ENCODE results near the gene MCFD2.

MCFD2 gene

GRCh38 chr2:46909150-46909549, 6.5 kb downstream of the MCFD2 start:
- TF ChIP-seq CREB1 (IDR thresholded peaks at IDR 0.05; ENCODE audit: low read depth), result no peak
- TF ChIP-seq EGR1 (IDR thresholded peaks at IDR 0.05), result no peak
- no peak for TF ChIP-seq TEAD4 (IDR thresholded peaks at IDR 0.05)
- TF ChIP-seq FOXM1 (IDR thresholded peaks at IDR 0.05; ENCODE audit: borderline replicate concordance, low read depth), result no peak
- TF ChIP-seq NFIC (IDR thresholded peaks at IDR 0.05), result no peak
- TF ChIP-seq RAD21 (IDR thresholded peaks at IDR 0.05; ENCODE audit: low read depth), result no peak
- TF ChIP-seq TCF12 (IDR thresholded peaks at IDR 0.05; ENCODE audit: low read depth), result no peak
- TF ChIP-seq ZBTB7A (IDR thresholded peaks at IDR 0.05; ENCODE audit: low read depth), result no peak
- no peak for TF ChIP-seq YY1 (IDR thresholded peaks at IDR 0.05; ENCODE audit: low read depth)
- TF ChIP-seq, protein P1, sequence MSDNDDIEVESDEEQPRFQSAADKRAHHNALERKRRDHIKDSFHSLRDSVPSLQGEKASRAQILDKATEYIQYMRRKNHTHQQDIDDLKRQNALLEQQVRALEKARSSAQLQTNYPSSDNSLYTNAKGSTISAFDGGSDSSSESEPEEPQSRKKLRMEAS (IDR thresholded peaks at IDR 0.05), result no peak
- no peak for TF ChIP-seq CEBPB (IDR thresholded peaks at IDR 0.05)
- TF ChIP-seq USF1 (IDR thresholded peaks at IDR 0.05), result no peak
- no peak for TF ChIP-seq EP300 (IDR thresholded peaks at IDR 0.05; ENCODE audit: borderline replicate concordance)
- TF ChIP-seq REST (IDR thresholded peaks at IDR 0.05; ENCODE audit: low read depth), result no peak
- TF ChIP-seq TAF1 (IDR thresholded peaks at IDR 0.05; ENCODE audit: low read depth), result no peak

GRCh38 chr2:46902465-46902864, 13.1 kb downstream of the MCFD2 start:
- TF ChIP-seq, protein P1 (IDR thresholded peaks at IDR 0.05), result no peak
- no peak for TF ChIP-seq TCF12 (IDR thresholded peaks at IDR 0.05; ENCODE audit: low read depth)
- TF ChIP-seq FOXM1 (IDR thresholded peaks at IDR 0.05; ENCODE audit: borderline replicate concordance, low read depth), result no peak
- no peak for TF ChIP-seq YY1 (IDR thresholded peaks at IDR 0.05; ENCODE audit: low read depth)
- no peak for TF ChIP-seq TEAD4 (IDR thresholded peaks at IDR 0.05)
- TF ChIP-seq EP300 (IDR thresholded peaks at IDR 0.05; ENCODE audit: borderline replicate concordance), result no peak
- no peak for TF ChIP-seq USF1 (IDR thresholded peaks at IDR 0.05)
- TF ChIP-seq CREB1 (IDR thresholded peaks at IDR 0.05; ENCODE audit: low read depth), result no peak
- TF ChIP-seq ZBTB7A (IDR thresholded peaks at IDR 0.05; ENCODE audit: low read depth), result no peak
- TF ChIP-seq EGR1 (IDR thresholded peaks at IDR 0.05), result no peak
- TF ChIP-seq NFIC (IDR thresholded peaks at IDR 0.05), result no peak
- TF ChIP-seq CEBPB (IDR thresholded peaks at IDR 0.05), result no peak
- TF ChIP-seq REST (IDR thresholded peaks at IDR 0.05; ENCODE audit: low read depth), result no peak
- TF ChIP-seq TAF1 (IDR thresholded peaks at IDR 0.05; ENCODE audit: low read depth), result no peak
- no peak for TF ChIP-seq RAD21 (IDR thresholded peaks at IDR 0.05; ENCODE audit: low read depth)

- no peak for TF ChIP-seq REST (IDR thresholded peaks at IDR 0.05; ENCODE audit: low read depth)
- no peak for TF ChIP-seq EP300 (IDR thresholded peaks at IDR 0.05; ENCODE audit: borderline replicate concordance)
- TF ChIP-seq NFIC (IDR thresholded peaks at IDR 0.05), result no peak
- no peak for TF ChIP-seq CEBPB (IDR thresholded peaks at IDR 0.05)
- TF ChIP-seq, protein P1 (IDR thresholded peaks at IDR 0.05), result no peak
- no peak for TF ChIP-seq RAD21 (IDR thresholded peaks at IDR 0.05; ENCODE audit: low read depth)
- TF ChIP-seq CREB1 (IDR thresholded peaks at IDR 0.05; ENCODE audit: low read depth), result no peak
- TF ChIP-seq TAF1 (IDR thresholded peaks at IDR 0.05; ENCODE audit: low read depth), result no peak
- no peak for TF ChIP-seq EGR1 (IDR thresholded peaks at IDR 0.05)
- no peak for TF ChIP-seq TCF12 (IDR thresholded peaks at IDR 0.05; ENCODE audit: low read depth)
These were observed 14.0 kb downstream of the MCFD2 start for GRCh38 chr2:46901611-46902010.

DNA sequence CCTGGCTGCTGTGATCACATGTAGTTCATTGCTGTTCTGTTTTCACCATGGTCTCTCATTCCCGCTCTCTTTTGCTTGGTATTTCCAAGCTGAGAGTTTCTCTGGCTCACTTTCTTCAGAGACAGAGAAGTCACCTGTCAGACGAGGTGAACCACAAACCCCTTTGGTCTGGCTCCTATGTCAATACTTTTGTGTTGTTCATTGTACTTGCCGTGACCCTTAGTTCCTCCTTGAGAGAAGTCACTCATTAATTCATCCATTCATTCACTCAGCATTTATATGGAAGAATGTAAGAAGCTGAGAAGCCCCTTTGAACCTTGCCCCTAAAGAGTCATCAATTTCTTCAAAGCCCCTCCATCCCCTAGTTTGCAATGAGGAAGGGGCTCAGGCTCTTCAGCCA, 15.2 kb downstream of the MCFD2 start:
- TF ChIP-seq EP300 (IDR thresholded peaks at IDR 0.05; ENCODE audit: borderline replicate concordance), result no peak
- no peak for TF ChIP-seq ZBTB7A (IDR thresholded peaks at IDR 0.05; ENCODE audit: low read depth)
- no peak for TF ChIP-seq TEAD4 (IDR thresholded peaks at IDR 0.05)
- TF ChIP-seq RAD21 (IDR thresholded peaks at IDR 0.05; ENCODE audit: low read depth), result no peak
- TF ChIP-seq TAF1 (IDR thresholded peaks at IDR 0.05; ENCODE audit: low read depth), result no peak
- TF ChIP-seq TCF12 (IDR thresholded peaks at IDR 0.05; ENCODE audit: low read depth), result no peak
- TF ChIP-seq, protein P1 (IDR thresholded peaks at IDR 0.05), result no peak
- no peak for TF ChIP-seq CEBPB (IDR thresholded peaks at IDR 0.05)
- TF ChIP-seq CREB1 (IDR thresholded peaks at IDR 0.05; ENCODE audit: low read depth), result no peak
- TF ChIP-seq YY1 (IDR thresholded peaks at IDR 0.05; ENCODE audit: low read depth), result no peak
- no peak for TF ChIP-seq EGR1 (IDR thresholded peaks at IDR 0.05)
- TF ChIP-seq NFIC (IDR thresholded peaks at IDR 0.05), result no peak
- TF ChIP-seq USF1 (IDR thresholded peaks at IDR 0.05), result no peak

Measured in Ishikawa (cell line).